B cell (primary cell): ENCODE measurements around the gene RNF157.

Experiments used
- EZH2 ChIP-seq: IDR thresholded peaks from 2 replicates; pipeline ENCODE4 v1.6.1; 2012; ENCODE audit warnings: borderline replicate concordance, low read depth, mild to moderate bottlenecking, moderate library complexity, low read length; ENCODE audit not compliant: insufficient read depth, poor library complexity, severe bottlenecking
- TF ChIP-seq, protein P1 (sequence below): fragments of 200-600 bp; IDR thresholded peaks from one replicate; pipeline ENCODE4 v1.8.0; 2022; ENCODE audit warnings: antibody characterized with exemption, mild to moderate bottlenecking

GRCh38 chr17:76232342-76232741 lies 8.0 kb downstream of the RNF157 start:
- TF ChIP-seq, protein P1, sequence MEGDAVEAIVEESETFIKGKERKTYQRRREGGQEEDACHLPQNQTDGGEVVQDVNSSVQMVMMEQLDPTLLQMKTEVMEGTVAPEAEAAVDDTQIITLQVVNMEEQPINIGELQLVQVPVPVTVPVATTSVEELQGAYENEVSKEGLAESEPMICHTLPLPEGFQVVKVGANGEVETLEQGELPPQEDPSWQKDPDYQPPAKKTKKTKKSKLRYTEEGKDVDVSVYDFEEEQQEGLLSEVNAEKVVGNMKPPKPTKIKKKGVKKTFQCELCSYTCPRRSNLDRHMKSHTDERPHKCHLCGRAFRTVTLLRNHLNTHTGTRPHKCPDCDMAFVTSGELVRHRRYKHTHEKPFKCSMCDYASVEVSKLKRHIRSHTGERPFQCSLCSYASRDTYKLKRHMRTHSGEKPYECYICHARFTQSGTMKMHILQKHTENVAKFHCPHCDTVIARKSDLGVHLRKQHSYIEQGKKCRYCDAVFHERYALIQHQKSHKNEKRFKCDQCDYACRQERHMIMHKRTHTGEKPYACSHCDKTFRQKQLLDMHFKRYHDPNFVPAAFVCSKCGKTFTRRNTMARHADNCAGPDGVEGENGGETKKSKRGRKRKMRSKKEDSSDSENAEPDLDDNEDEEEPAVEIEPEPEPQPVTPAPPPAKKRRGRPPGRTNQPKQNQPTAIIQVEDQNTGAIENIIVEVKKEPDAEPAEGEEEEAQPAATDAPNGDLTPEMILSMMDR = no peak
- no peak for TF ChIP-seq EZH2
